IPS-20b (cell line): ENCODE measurements around the gene HERC2.
A peak's percentile ranks its signal among the peaks of the same experiment; 100 is the strongest.

ENCODE experiments used
- H3K27ac ChIP-seq: one replicate; pipeline ENCODE4 v1.5.1; 2013; ENCODE audit warnings: low read length
- H3K27me3 ChIP-seq: 2 replicates; pipeline ENCODE4 v1.6.1; 2013; ENCODE audit warnings: mild to moderate bottlenecking, low read length, inconsistent platforms; ENCODE audit not compliant: insufficient read depth
- H3K36me3 ChIP-seq: 2 replicates; pipeline ENCODE4 v1.6.1; 2013; ENCODE audit warnings: low read depth, mild to moderate bottlenecking, inconsistent platforms, low read length, moderate library complexity; ENCODE audit not compliant: insufficient read depth
- H3K4me1 ChIP-seq: 2 replicates; pipeline ENCODE4 v1.6.1; 2013; ENCODE audit warnings: mild to moderate bottlenecking, control low read depth, inconsistent platforms, low read length, moderate library complexity; ENCODE audit not compliant: insufficient read depth
- H3K4me3 ChIP-seq: 2 replicates; pipeline ENCODE4 v1.5.1; 2013; ENCODE audit warnings: mild to moderate bottlenecking, low read length, inconsistent platforms
- H3K9ac ChIP-seq: 2 replicates; pipeline ENCODE4 v1.6.1; 2013; ENCODE audit warnings: low read depth, mild to moderate bottlenecking, inconsistent platforms, low read length, moderate library complexity
- H3K9me3 ChIP-seq: 2 replicates; pipeline ENCODE4 v1.6.1; 2013; ENCODE audit warnings: mild to moderate bottlenecking, low read depth, low read length, inconsistent platforms; ENCODE audit not compliant: insufficient read depth

The HERC2 gene

GRCh38 chr15:28114114-28114455 lies 207.9 kb downstream of the HERC2 start:
- no peaks in the 10 kb centered on the region for H3K27me3 ChIP-seq
- no peak overlapping the region for H3K27ac ChIP-seq
- no peaks in the 10 kb centered on the region for H3K4me1 ChIP-seq
- no peak overlapping the region for H3K9ac ChIP-seq
- peaks cover 81% of the 10 kb centered on the region for H3K36me3 ChIP-seq
- H3K4me3 ChIP-seq = no peak overlapping the region
- H3K9me3 ChIP-seq = no peaks in the 10 kb centered on the region

DNA sequence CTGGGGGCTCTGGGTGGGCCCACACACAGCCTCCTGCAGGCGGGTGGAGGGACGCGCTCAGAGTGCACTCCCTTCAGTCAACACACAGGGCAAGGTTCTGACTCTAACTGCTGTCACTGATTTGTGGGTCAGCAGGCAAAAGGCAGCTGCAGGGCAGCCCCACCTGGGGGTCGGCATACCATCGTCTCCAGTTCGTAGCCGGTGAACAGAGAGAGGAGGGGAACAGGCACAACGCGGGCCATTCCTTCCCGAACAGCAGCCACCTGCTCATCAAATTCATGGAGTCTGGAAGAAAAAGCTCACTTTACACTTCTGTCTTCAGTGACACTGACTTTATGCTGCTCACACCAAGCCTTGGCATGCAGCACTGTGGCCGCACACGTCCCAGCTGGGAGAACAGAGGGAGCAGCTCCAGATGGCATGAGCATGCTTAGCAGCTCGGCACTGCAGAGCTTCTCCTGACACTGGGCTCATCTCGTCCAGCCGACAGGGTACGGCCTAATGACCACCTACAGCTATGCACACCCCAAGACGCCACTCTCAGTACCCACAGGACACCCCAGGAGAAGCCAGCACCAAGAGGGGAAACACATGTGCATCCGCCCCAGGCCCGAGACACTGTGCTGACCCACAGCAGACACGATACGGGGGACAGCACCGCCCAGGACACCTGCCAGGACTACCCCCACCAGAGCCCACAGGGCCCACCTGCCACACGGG lies 208.4 kb downstream of the HERC2 start:
- Histone ChIP-seq H3K36me3 (peaks cover 77% of the 10 kb centered on the region), H3K4me3 (no peak overlapping the region), H3K9ac (no peak overlapping the region), H3K27me3 (no peaks in the 10 kb centered on the region), H3K4me1 (no peaks in the 10 kb centered on the region), H3K9me3 (no peaks in the 10 kb centered on the region), H3K27ac (no peak overlapping the region)

DNA sequence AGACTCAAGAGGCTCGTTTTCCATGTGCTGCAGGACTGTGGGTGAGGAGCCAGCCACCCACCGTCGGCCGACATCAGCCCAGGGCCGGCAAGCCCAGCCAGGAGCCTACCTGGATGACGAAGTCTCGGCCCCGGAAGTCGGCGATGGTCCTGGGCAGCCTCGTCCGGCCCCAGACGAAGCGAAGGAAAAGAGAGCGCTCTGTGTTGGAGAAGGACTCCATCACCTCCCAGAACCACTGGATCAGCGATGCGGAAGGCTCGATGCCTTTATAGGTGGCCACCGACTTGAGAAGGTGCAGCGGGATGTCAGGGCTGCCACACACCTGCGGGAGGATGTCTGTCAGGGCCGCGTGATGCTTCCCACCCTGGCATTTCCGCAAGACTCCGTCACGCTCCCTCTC lies 209.0 kb downstream of the HERC2 start:
- Histone ChIP-seq H3K27ac (no peak overlapping the region), H3K4me3 (no peak overlapping the region), H3K27me3 (peaks cover 3% of the 10 kb centered on the region), H3K9ac (no peak overlapping the region), H3K9me3 (no peaks in the 10 kb centered on the region), H3K4me1 (no peaks in the 10 kb centered on the region), H3K36me3 (peaks cover 71% of the 10 kb centered on the region)

GRCh38 chr15:28112101-28112760 lies 209.7 kb downstream of the HERC2 start:
- no peak overlapping the region for H3K27ac ChIP-seq
- H3K9me3 ChIP-seq = no peaks in the 10 kb centered on the region
- H3K4me1 ChIP-seq = no peaks in the 10 kb centered on the region
- no peak overlapping the region for H3K4me3 ChIP-seq
- peaks cover 63% of the 10 kb centered on the region for H3K36me3 ChIP-seq
- H3K27me3 ChIP-seq = peaks cover 11% of the 10 kb centered on the region
- H3K9ac ChIP-seq = no peak overlapping the region

DNA sequence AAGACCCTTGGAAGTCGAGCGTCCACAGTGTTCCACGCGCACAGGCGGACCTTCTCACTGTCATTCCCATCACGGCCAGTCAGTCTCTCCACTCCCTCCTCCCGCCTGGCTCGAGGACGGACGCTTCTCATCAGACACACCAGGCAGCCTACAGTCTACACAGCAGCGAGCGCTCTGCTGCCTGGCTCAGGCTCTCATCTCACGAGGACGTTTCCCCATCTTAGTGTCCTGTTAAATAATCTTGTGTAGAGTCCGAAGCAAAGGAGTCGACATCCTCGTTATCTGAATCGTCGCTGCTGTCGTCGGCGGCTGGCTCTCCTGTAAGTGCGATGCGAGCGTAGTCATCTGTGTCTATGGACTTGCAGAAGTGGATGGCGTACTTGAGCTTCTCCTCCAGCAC lies 210.4 kb downstream of the HERC2 start:
- Histone ChIP-seq H3K27me3 (peaks cover 18% of the 10 kb centered on the region), H3K36me3 (peaks cover 57% of the 10 kb centered on the region), H3K9me3 (no peaks in the 10 kb centered on the region), H3K27ac (no peak overlapping the region), H3K4me1 (no peaks in the 10 kb centered on the region), H3K9ac (no peak overlapping the region), H3K4me3 (no peak overlapping the region)

DNA sequence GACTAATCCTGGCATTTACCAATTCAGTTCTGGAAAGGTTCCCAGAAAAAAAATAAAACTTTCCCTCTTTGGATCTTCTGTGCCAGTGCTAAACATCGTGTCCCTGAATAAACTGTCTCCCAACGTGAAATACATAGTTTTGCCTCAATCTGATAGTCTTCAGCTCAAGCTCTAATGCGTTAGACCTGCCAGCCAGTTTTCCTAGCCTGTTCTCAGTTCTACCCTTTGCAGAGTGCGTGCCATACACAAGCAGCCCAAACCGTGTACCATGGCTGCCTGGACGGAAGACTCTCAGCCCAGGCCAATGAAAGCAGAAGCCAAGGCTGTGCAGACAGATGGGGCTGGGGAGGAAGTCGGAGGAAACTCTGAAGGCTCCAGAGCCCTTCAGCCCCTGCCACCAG lies 211.5 kb downstream of the HERC2 start:
- Histone ChIP-seq H3K9ac (no peak overlapping the region), H3K9me3 (no peaks in the 10 kb centered on the region), H3K4me3 (no peak overlapping the region), H3K27me3 (peaks cover 28% of the 10 kb centered on the region), H3K36me3 (peaks cover 47% of the 10 kb centered on the region), H3K4me1 (no peaks in the 10 kb centered on the region), H3K27ac (no peak overlapping the region)

GRCh38 chr15:28109626-28110455 lies 212.1 kb downstream of the HERC2 start:
- H3K36me3 ChIP-seq = peaks cover 41% of the 10 kb centered on the region

DNA sequence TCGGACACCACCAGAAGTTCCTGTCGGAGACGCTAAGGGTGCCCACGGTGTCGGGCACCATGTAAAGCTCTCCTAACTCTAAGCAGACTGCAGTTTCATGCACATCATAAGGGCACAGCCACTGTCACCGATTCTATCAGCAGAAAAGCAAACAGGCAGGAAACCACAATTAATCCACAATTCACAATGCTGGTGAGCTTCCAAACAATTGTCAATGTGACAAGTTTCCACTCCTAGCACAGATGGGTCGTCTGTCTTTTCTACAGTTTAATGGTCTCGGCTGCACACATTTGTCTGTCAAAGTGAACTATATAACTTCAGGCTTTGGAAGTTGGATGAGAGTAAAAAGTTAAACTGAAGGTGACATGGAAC lies 214.1 kb downstream of the HERC2 start:
- H3K4me3 ChIP-seq = peak overlapping the region; percentile 80; the same call in 1 of the 2 replicates
- H3K9me3 ChIP-seq = no peaks in the 10 kb centered on the region
- H3K36me3 ChIP-seq = peaks cover 21% of the 10 kb centered on the region
- H3K27me3 ChIP-seq = peaks cover 52% of the 10 kb centered on the region
- H3K4me1 ChIP-seq = no peaks in the 10 kb centered on the region
- H3K27ac ChIP-seq = no peak overlapping the region
- no peak overlapping the region for H3K9ac ChIP-seq

More at GRCh38 chr15:28109626-28110455, 212.1 kb downstream of the HERC2 start:
- Histone ChIP-seq H3K27me3 (peaks cover 35% of the 10 kb centered on the region), H3K27ac (no peak overlapping the region), H3K9ac (no peak overlapping the region), H3K9me3 (no peaks in the 10 kb centered on the region), H3K4me3 (no peak overlapping the region), H3K4me1 (no peaks in the 10 kb centered on the region)

DNA sequence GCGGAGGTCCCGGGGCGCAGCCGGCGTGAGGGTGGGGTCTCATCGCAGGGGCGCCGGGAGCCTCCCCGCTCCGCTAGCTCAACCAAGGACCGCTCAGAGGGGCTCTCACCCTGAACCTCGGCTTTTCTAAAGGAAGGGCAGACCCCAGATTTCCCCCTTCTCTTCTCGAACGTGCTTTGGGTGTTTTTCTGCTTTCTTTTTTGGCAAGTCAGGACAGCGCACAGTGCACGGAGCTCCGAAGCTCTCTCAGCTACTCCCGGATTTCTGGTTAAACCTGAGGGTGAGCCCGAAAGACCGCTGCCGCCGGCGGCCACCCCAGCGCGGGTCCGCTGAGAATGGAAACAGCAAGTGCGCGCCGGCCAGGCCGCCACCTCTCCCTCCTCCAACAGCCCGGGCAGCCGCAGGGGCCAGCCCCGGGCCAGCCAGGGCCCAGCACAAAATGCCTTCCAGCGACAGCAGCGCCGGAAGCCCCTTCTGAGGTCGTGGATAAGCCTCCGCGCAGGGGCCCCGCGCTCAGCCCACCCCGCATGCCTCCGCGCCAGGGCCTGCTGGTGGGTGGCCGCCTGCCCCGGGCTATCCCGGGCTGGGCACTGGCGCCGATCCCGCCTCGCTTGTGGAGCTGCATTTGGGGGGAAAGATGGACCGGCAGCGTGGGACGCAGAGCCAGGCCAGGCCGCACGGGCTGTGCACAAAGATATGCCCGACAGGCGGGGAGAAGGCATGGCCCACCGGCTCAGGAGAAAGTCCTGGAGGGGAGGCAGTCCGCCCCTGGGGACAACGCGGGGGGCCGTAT lies 214.7 kb downstream of the HERC2 start:
- Histone ChIP-seq H3K36me3 (peaks cover 16% of the 10 kb centered on the region), H3K27me3 (peaks cover 57% of the 10 kb centered on the region), H3K4me3 (peak overlapping the region; percentile 80)

GRCh38 chr15:28106294-28107110 lies 215.5 kb downstream of the HERC2 start:
- Histone ChIP-seq H3K27me3 (peaks cover 65% of the 10 kb centered on the region), H3K4me1 (no peaks in the 10 kb centered on the region), H3K9ac (no peak overlapping the region), H3K4me3 (peak overlapping the region; percentile 80; the same call in 1 of the 2 replicates), H3K27ac (no peak overlapping the region), H3K9me3 (no peaks in the 10 kb centered on the region), H3K36me3 (peaks cover 8% of the 10 kb centered on the region)

More for the DNA sequence above, 214.7 kb downstream of the HERC2 start:
- Histone ChIP-seq H3K9me3 (no peaks in the 10 kb centered on the region), H3K9ac (no peak overlapping the region), H3K4me1 (no peaks in the 10 kb centered on the region), H3K27ac (no peak overlapping the region)
